ENCODE data around the gene FDXR. TPM values are rescaled to one million over a fixed set of nuclear protein-coding genes. Genes with fewer than 3 reads are reported as not detected.

Gene FDXR
- polyA plus RNA-seq, 1 donor from 2014 or later = 14.4 TPM

GRCh38 chr17:74827800-74828199, 45.0 kb downstream of the FDXR start:
- H3K27ac ChIP-seq (ENCODE audit: low read length) = no peak overlapping the region

GRCh38 chr17:74825952-74826719, 46.7 kb downstream of the FDXR start:
- no peaks in the 10 kb centered on the region for H3K27me3 ChIP-seq (ENCODE audit: insufficient read depth, low read depth, low read length)
- H3K9me3 ChIP-seq (ENCODE audit: low read length) = no peaks in the 10 kb centered on the region
- no peaks in the 10 kb centered on the region for H4K20me1 ChIP-seq (ENCODE audit: insufficient read depth)
- no peaks in the 10 kb centered on the region for H3K9me2 ChIP-seq (ENCODE audit: insufficient read depth, low read length)
- no peak overlapping the region for H3K4me2 ChIP-seq (ENCODE audit: low read length)
- H3K9ac ChIP-seq (ENCODE audit: low read length) = no peak overlapping the region
- H3K36me3 ChIP-seq (ENCODE audit: insufficient read depth, low read length) = no peaks in the 10 kb centered on the region
- H2AFZ ChIP-seq (ENCODE audit: low read depth, low read length) = no peak overlapping the region
- no peak overlapping the region for H3K4me3 ChIP-seq (ENCODE audit: low read length)
- no peaks in the 10 kb centered on the region for H3F3A ChIP-seq (ENCODE audit: insufficient read depth, low read length, poor library complexity, severe bottlenecking)
- no peaks in the 10 kb centered on the region for H3K79me2 ChIP-seq (replicated peaks; ENCODE audit: insufficient read depth, low read length)
- H3K27ac ChIP-seq (ENCODE audit: low read length) = no peak overlapping the region
- TF ChIP-seq EZH2 (IDR thresholded peaks at IDR 0.05; ENCODE audit: borderline replicate concordance, insufficient read depth, low read length, poor library complexity, severe bottlenecking) (no peak), MXI1 (conservative IDR thresholded peaks at IDR 0.05; ENCODE audit: poor library complexity, severe bottlenecking) (no peak), POLR2AphosphoS5 (IDR thresholded peaks at IDR 0.05) (no peak), TAF1 (IDR thresholded peaks at IDR 0.05; ENCODE audit: low read depth) (no peak), RAD21 (conservative IDR thresholded peaks at IDR 0.05) (no peak), REST (IDR thresholded peaks at IDR 0.05; ENCODE audit: borderline replicate concordance) (no peak)

More at GRCh38 chr17:74827800-74828199, 45.0 kb downstream of the FDXR start:
- Histone ChIP-seq H3K79me2 (replicated peaks; ENCODE audit: insufficient read depth, low read length) (no peaks in the 10 kb centered on the region), H3K9ac (ENCODE audit: low read length) (no peak overlapping the region), H2AFZ (ENCODE audit: low read depth, low read length) (no peak overlapping the region), H3K36me3 (ENCODE audit: insufficient read depth, low read length) (no peaks in the 10 kb centered on the region), H3K27me3 (ENCODE audit: insufficient read depth, low read depth, low read length) (no peaks in the 10 kb centered on the region), H3K9me2 (ENCODE audit: insufficient read depth, low read length) (no peaks in the 10 kb centered on the region), H4K20me1 (ENCODE audit: insufficient read depth) (no peaks in the 10 kb centered on the region), H3K4me3 (ENCODE audit: low read length) (no peak overlapping the region), H3K9me3 (ENCODE audit: low read length) (no peaks in the 10 kb centered on the region), H3K4me2 (ENCODE audit: low read length) (no peak overlapping the region), H3F3A (ENCODE audit: insufficient read depth, low read length, poor library complexity, severe bottlenecking) (no peaks in the 10 kb centered on the region)
- TF ChIP-seq MXI1 (conservative IDR thresholded peaks at IDR 0.05; ENCODE audit: poor library complexity, severe bottlenecking) (no peak), RAD21 (conservative IDR thresholded peaks at IDR 0.05) (no peak), REST (IDR thresholded peaks at IDR 0.05; ENCODE audit: borderline replicate concordance) (no peak), SMC3 (conservative IDR thresholded peaks at IDR 0.05; ENCODE audit: poor library complexity) (no peak), EZH2 (IDR thresholded peaks at IDR 0.05; ENCODE audit: borderline replicate concordance, insufficient read depth, low read length, poor library complexity, severe bottlenecking) (no peak), POLR2AphosphoS5 (IDR thresholded peaks at IDR 0.05) (no peak), EP300 (conservative IDR thresholded peaks at IDR 0.05; ENCODE audit: poor library complexity, severe bottlenecking) (no peak), TAF1 (IDR thresholded peaks at IDR 0.05; ENCODE audit: low read depth) (no peak), CTCF (IDR thresholded peaks at IDR 0.05; ENCODE audit: poor library complexity, severe bottlenecking) (no peak)

Data from neural cell (in vitro differentiated cells).